Measurements from ENCODE around the gene SLC46A1. TPM values are rescaled to one million over a fixed set of nuclear protein-coding genes. Genes with fewer than 3 reads are reported as not detected.

SLC46A1 gene
- total RNA-seq, 2 experiments from 2014 or later: 0.96 to 1.1 TPM

- CTCF ChIA-PET: interaction anchor here (1.6 kb wide), 1 partner anchor 17 kb away, joined by 5 read pairs; no protein-coding TSS in a partner anchor
- Mint-ChIP-seq H3K27me3 (no peaks in the 10 kb centered on the region), H3K4me1 (peaks cover 9% of the 10 kb centered on the region), H3K9me3 (no peaks in the 10 kb centered on the region), H3K4me3 (no peak overlapping the region), H3K27ac (no peak overlapping the region), H3K36me3 (ENCODE audit: low read depth) (peaks cover 12% of the 10 kb centered on the region)
- POLR2A ChIA-PET: interaction anchor here (0.6 to 0.7 kb wide), 2 partner anchors 10 to 43 kb away, joined by 3 read pairs; partner anchors contain the start of gene POLDIP2
- no peak for DNase-seq
These were observed 6.2 kb downstream of the SLC46A1 start for GRCh38 chr17:28399808-28400207.

- CTCF ChIA-PET: no interaction called here
- H3K9me3 Mint-ChIP-seq: no peaks in the 10 kb centered on the region
- H3K27ac Mint-ChIP-seq: no peak overlapping the region
- H3K27me3 Mint-ChIP-seq: no peaks in the 10 kb centered on the region
- no peak overlapping the region for H3K4me3 Mint-ChIP-seq
- H3K4me1 Mint-ChIP-seq: peaks cover 9% of the 10 kb centered on the region
- H3K36me3 Mint-ChIP-seq (ENCODE audit: low read depth): peaks cover 16% of the 10 kb centered on the region
- DNase-seq: no peak
- POLR2A ChIA-PET: no interaction called here
These were observed 7.6 kb downstream of the SLC46A1 start for GRCh38 chr17:28398280-28398981.

DNA sequence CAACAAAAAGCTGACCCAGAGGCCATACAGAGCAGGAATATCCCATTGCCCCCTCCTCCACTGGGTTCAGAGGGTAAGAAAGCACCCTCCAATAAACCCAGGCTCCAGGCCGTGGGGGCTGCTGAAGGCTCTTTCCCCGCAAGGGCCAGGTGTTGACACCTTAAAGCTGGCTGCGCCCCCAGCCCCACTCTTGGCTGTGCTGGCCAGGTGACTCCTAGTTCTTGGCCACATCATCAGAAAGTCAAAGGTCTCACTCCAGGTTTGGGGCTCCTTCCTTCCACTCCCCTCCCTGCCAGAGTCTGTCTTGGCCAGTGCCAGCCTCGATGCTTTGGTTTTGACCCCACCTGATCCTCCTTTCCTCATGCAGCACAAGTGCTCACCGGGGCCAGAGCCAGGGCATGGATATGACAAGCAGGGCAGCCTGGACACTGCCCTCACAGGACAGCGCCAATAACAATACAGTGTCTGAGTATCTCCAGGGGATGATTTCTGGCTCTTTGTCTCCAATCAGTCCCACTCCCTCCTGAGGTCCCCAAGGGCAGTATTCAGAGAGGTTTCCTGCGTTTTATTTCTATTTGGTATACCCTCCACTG, 8.2 kb downstream of the SLC46A1 start:
- peaks cover 16% of the 10 kb centered on the region for H3K36me3 Mint-ChIP-seq (ENCODE audit: low read depth)
- ChIA-PET POLR2A (no interaction called here), CTCF (interaction anchor here (1.5 kb wide), 1 partner anchor 19 kb away, joined by 5 read pairs; no protein-coding TSS in a partner anchor)
- H3K4me1 Mint-ChIP-seq: peaks cover 9% of the 10 kb centered on the region
- H3K9me3 Mint-ChIP-seq: no peaks in the 10 kb centered on the region
- DNase-seq: no peak
- H3K27ac Mint-ChIP-seq: no peak overlapping the region
- H3K4me3 Mint-ChIP-seq: no peak overlapping the region
- no peaks in the 10 kb centered on the region for H3K27me3 Mint-ChIP-seq

DNA sequence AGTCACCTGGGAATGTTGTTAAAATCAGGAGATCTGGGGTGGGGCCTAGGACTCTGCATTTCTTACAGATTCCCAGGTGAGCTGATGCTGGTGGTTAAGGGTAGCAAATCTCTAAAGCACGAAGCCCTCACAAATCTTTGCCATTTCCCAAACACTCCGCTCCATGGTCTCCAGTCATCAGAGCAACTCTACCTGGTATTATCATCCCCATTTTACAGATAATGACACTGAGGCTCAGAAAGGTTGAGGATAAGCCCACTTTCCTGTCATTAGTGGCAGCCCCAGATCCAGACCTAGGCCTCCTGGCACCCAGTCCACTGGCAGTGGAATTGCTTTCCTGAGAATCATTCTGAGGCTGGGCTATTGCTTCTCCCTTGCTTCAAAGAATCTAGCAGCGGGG, 8.7 kb downstream of the SLC46A1 start:
- peaks cover 9% of the 10 kb centered on the region for H3K4me1 Mint-ChIP-seq
- CTCF ChIA-PET: interaction anchor here (1.5 kb wide), 1 partner anchor 19 kb away, joined by 5 read pairs; no protein-coding TSS in a partner anchor
- POLR2A ChIA-PET: no interaction called here
- no peak for DNase-seq
- H3K4me3 Mint-ChIP-seq: no peak overlapping the region
- peaks cover 20% of the 10 kb centered on the region for H3K36me3 Mint-ChIP-seq (ENCODE audit: low read depth)
- H3K27ac Mint-ChIP-seq: no peak overlapping the region
- H3K9me3 Mint-ChIP-seq: no peaks in the 10 kb centered on the region
- no peaks in the 10 kb centered on the region for H3K27me3 Mint-ChIP-seq

- ChIA-PET CTCF (interaction anchor here (1.5 kb wide), 1 partner anchor 20 kb away, joined by 5 read pairs; no protein-coding TSS in a partner anchor), POLR2A (interaction anchor here (1.1 to 1.9 kb wide), 2 partner anchors 9 to 39 kb away, joined by 3 to 6 read pairs; partner anchors contain the start of gene SLC46A1)
- Mint-ChIP-seq H3K9me3 (no peaks in the 10 kb centered on the region), H3K27ac (no peak overlapping the region), H3K27me3 (no peaks in the 10 kb centered on the region), H3K4me1 (peaks cover 3% of the 10 kb centered on the region), H3K36me3 (ENCODE audit: low read depth) (peaks cover 20% of the 10 kb centered on the region), H3K4me3 (no peak overlapping the region)
- DNase-seq: no peak
These were observed 9.3 kb downstream of the SLC46A1 start for GRCh38 chr17:28396635-28397239.

GRCh38 chr17:28395968-28396367, 10.0 kb downstream of the SLC46A1 start:
- H3K27me3 Mint-ChIP-seq: no peaks in the 10 kb centered on the region
- DNase-seq: no peak
- H3K9me3 Mint-ChIP-seq: no peaks in the 10 kb centered on the region
- POLR2A ChIA-PET: interaction anchor here (1.1 to 1.9 kb wide), 2 partner anchors 10 to 38 kb away, joined by 3 to 6 read pairs; partner anchors contain the start of gene SLC46A1
- H3K27ac Mint-ChIP-seq: no peak overlapping the region
- H3K36me3 Mint-ChIP-seq (ENCODE audit: low read depth): peaks cover 26% of the 10 kb centered on the region
- CTCF ChIA-PET: no interaction called here
- H3K4me1 Mint-ChIP-seq: peaks cover 2% of the 10 kb centered on the region
- no peak overlapping the region for H3K4me3 Mint-ChIP-seq

DNA sequence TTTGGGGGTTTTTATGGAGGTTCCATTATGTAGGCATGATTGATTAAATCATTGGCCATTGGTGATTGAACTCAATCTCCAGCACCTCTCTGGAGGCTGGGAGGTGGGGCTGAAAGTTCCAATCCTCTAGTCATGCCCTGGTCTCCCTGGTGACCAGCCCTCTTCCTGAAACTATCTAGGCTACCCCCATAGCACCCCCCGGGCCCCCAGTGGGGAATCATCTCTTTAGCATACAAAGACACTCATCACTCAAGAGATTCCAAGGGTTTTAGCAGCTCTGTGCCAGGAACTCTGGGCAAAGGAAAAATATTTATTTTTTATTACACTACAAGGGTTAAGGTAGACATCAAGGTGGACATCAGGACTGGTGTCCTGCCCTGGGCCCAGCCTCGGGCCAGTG, 10.6 kb downstream of the SLC46A1 start:
- no peaks in the 10 kb centered on the region for H3K27me3 Mint-ChIP-seq
- H3K36me3 Mint-ChIP-seq (ENCODE audit: low read depth): peaks cover 29% of the 10 kb centered on the region
- peaks cover 2% of the 10 kb centered on the region for H3K4me1 Mint-ChIP-seq
- no peak for DNase-seq
- CTCF ChIA-PET: no interaction called here
- H3K27ac Mint-ChIP-seq: no peak overlapping the region
- no peaks in the 10 kb centered on the region for H3K9me3 Mint-ChIP-seq
- POLR2A ChIA-PET: interaction anchor here (1.9 to 2.6 kb wide), 2 partner anchors 10 to 11 kb away, joined by 6 to 7 read pairs; partner anchors contain the start of gene SLC46A1
- H3K4me3 Mint-ChIP-seq: no peak overlapping the region

DNA sequence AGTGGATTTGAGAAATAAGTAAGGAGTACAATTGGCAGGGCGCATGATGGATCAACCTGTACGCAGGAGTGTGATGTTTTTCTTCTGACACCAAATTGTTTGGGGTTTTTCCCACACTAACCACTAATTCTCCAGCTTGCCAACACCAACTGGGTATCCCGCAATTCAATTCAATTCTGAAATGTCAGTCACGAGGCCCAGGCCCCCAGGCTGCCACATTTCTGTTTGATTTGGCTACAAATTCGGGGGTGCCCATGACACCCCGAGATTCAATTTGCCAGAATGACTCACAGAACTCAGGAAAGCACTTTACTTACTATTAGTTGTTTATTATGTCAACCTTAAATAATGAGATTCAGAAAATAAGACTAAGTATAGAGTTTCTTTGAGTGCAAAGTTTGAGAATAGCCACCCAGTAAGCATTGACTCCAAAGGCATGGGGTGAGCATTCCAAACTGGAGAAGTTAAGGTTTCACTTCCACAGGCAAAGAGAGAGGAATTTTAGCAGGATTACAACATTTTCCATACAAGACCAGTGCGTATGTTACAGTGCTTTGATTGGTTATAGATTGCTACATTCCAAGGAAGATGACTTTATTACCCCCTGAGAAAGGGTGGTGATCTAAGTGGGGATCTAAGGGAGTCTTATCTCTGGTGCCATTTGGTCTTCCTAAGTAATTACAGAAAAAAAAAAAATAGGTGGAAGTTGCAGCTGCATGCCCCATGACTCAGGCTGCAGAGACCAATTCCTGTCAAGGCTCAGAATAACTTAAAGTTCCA, 11.5 kb downstream of the SLC46A1 start:
- Mint-ChIP-seq H3K27ac (no peak overlapping the region), H3K9me3 (no peaks in the 10 kb centered on the region), H3K4me3 (no peak overlapping the region), H3K4me1 (peaks cover 2% of the 10 kb centered on the region), H3K36me3 (ENCODE audit: low read depth) (peaks cover 38% of the 10 kb centered on the region), H3K27me3 (no peaks in the 10 kb centered on the region)
- ChIA-PET POLR2A (interaction anchor here (1.8 to 2.6 kb wide), 3 partner anchors 10 to 37 kb away, joined by 5 to 7 read pairs (median 6); partner anchors contain the start of genes POLDIP2 and SLC46A1), CTCF (interaction anchor here (1.3 kb wide), 1 partner anchor 22 kb away, joined by 3 read pairs; no protein-coding TSS in a partner anchor)
- no peak for DNase-seq

GRCh38 chr17:28392491-28392890, 13.5 kb downstream of the SLC46A1 start:
- ChIA-PET CTCF (no interaction called here), POLR2A (no interaction called here)
- no peak for DNase-seq
- no peak overlapping the region for H3K4me3 Mint-ChIP-seq
- H3K27me3 Mint-ChIP-seq: no peaks in the 10 kb centered on the region
- no peak overlapping the region for H3K27ac Mint-ChIP-seq
- no peaks in the 10 kb centered on the region for H3K9me3 Mint-ChIP-seq
- H3K4me1 Mint-ChIP-seq: peaks cover 4% of the 10 kb centered on the region
- peaks cover 42% of the 10 kb centered on the region for H3K36me3 Mint-ChIP-seq (ENCODE audit: low read depth)

DNA sequence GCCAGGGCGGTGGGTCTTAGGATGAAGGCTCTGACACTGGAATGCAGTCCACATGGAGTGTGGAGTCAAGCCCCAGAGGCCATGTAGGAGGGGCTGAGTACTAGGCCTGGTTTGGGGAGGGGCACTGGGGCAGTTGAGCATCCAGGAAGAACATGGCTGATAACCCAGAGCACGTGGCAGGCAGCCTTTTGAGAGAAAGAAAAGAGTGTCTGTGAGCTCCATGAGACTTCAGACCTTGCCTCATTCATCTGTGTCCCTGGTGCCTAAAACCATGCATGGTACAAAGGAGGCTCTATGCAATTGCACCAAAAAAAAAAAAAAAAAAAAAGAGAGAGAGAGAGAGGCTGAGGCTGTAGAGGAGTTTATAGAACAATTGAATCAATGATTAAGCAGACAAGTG, 14.6 kb downstream of the SLC46A1 start:
- DNase-seq: no peak
- POLR2A ChIA-PET: interaction anchor here (0.6 kb wide), 1 partner anchor 46 kb away, joined by 3 read pairs; no protein-coding TSS in a partner anchor
- CTCF ChIA-PET: interaction anchor here (0.6 to 0.7 kb wide), 2 partner anchors 25 to 165 kb away, joined by 3 read pairs; no protein-coding TSS in a partner anchor
- H3K4me3 Mint-ChIP-seq: no peak overlapping the region
- no peaks in the 10 kb centered on the region for H3K27me3 Mint-ChIP-seq
- peaks cover 42% of the 10 kb centered on the region for H3K36me3 Mint-ChIP-seq (ENCODE audit: low read depth)
- no peak overlapping the region for H3K27ac Mint-ChIP-seq
- H3K9me3 Mint-ChIP-seq: no peaks in the 10 kb centered on the region
- peaks cover 5% of the 10 kb centered on the region for H3K4me1 Mint-ChIP-seq

DNA sequence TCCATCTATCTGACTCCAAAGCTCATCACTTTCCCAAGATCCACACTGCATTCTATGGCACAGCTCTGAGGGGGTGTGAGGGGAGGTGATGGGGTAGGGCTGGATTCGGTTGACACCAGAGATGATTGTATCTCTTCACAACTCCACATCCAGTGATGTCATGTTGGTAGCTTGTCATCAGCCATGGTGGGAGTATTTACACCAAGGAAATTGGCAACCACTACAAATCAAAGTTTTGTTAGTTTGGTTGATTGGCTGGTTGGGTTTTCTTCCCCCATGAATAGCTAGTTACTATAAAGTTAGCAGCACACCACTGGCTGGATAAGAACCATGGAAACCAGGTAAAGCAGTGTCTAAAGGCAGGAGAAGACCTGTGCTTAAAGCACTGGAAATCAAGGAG, 15.0 kb downstream of the SLC46A1 start:
- Mint-ChIP-seq H3K27me3 (no peaks in the 10 kb centered on the region), H3K4me3 (no peak overlapping the region), H3K27ac (no peak overlapping the region), H3K4me1 (peaks cover 9% of the 10 kb centered on the region), H3K36me3 (ENCODE audit: low read depth) (peaks cover 42% of the 10 kb centered on the region), H3K9me3 (no peaks in the 10 kb centered on the region)
- POLR2A ChIA-PET: no interaction called here
- DNase-seq: no peak
- CTCF ChIA-PET: interaction anchor here (0.6 to 0.7 kb wide), 2 partner anchors 26 to 165 kb away, joined by 3 read pairs; no protein-coding TSS in a partner anchor

GRCh38 chr17:28390563-28390962, 15.4 kb downstream of the SLC46A1 start:
- H3K4me3 Mint-ChIP-seq: no peak overlapping the region
- peaks cover 39% of the 10 kb centered on the region for H3K36me3 Mint-ChIP-seq (ENCODE audit: low read depth)
- no peak for DNase-seq
- H3K27ac Mint-ChIP-seq: no peak overlapping the region
- peaks cover 11% of the 10 kb centered on the region for H3K4me1 Mint-ChIP-seq
- ChIA-PET CTCF (no interaction called here), POLR2A (no interaction called here)
- no peaks in the 10 kb centered on the region for H3K27me3 Mint-ChIP-seq
- H3K9me3 Mint-ChIP-seq: no peaks in the 10 kb centered on the region

All from activated CD4-positive, alpha-beta memory T cell treated with anti-CD3 and anti-CD28 coated beads, Interleukin-2, amount 10 ng/mL, durations not matched to agents 7 days and 5 days (primary cell).